Brain microvascular endothelial cell (primary cell): Measurements from ENCODE around the gene COP1.

Source experiments
- DNase-seq: peaks from one replicate; pipeline ENCODE4 v3.0.0-alpha.2; 2020
- H3K27ac ChIP-seq: fragments of 250-450 bp; sonication (Bioruptor Pico); 2 replicates; pipeline ENCODE4 v1.5.1; 2020; ENCODE audit warnings: mild to moderate bottlenecking, moderate library complexity
- H3K27me3 ChIP-seq: fragments of 250-450 bp; sonication (Bioruptor Pico); replicated peaks from 2 replicates; pipeline ENCODE4 v1.5.1; 2020; ENCODE audit warnings: mild to moderate bottlenecking
- H3K36me3 ChIP-seq: fragments of 250-450 bp; sonication (Bioruptor Pico); replicated peaks from 2 replicates; pipeline ENCODE4 v1.5.1; 2020; ENCODE audit warnings: mild to moderate bottlenecking
- H3K4me3 ChIP-seq: 2 replicates; pipeline ENCODE4 v1.5.1; 2011; ENCODE audit warnings: low read depth, mild to moderate bottlenecking, control low read depth, low read length, moderate library complexity
- in situ Hi-C: cut with HindIII; loops from 2 replicates; pipeline ENCODE4 v1.10.0; 2017; ENCODE audit warnings: low sequenced_read_pairs, low pct_ligation_motif_present
- TF ChIP-seq, protein P1 (sequence below): IDR thresholded peaks from 2 replicates; pipeline ENCODE4 v1.5.1; 2011; ENCODE audit warnings: low read depth, mild to moderate bottlenecking, moderate library complexity, low read length, control low read depth, inconsistent platforms; ENCODE audit errors: missing control alignments

The COP1 gene

GRCh38 chr1:176227579-176227978, 20.5 kb upstream of the COP1 start:
- DNase-seq: no peak
- no peak overlapping the region for H3K4me3 ChIP-seq
- H3K27ac ChIP-seq: no peak overlapping the region
- no peaks in the 10 kb centered on the region for H3K36me3 ChIP-seq
- in situ Hi-C loops: no loop called here
- TF ChIP-seq, protein P1, sequence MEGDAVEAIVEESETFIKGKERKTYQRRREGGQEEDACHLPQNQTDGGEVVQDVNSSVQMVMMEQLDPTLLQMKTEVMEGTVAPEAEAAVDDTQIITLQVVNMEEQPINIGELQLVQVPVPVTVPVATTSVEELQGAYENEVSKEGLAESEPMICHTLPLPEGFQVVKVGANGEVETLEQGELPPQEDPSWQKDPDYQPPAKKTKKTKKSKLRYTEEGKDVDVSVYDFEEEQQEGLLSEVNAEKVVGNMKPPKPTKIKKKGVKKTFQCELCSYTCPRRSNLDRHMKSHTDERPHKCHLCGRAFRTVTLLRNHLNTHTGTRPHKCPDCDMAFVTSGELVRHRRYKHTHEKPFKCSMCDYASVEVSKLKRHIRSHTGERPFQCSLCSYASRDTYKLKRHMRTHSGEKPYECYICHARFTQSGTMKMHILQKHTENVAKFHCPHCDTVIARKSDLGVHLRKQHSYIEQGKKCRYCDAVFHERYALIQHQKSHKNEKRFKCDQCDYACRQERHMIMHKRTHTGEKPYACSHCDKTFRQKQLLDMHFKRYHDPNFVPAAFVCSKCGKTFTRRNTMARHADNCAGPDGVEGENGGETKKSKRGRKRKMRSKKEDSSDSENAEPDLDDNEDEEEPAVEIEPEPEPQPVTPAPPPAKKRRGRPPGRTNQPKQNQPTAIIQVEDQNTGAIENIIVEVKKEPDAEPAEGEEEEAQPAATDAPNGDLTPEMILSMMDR: no peak
- H3K27me3 ChIP-seq: no peaks in the 10 kb centered on the region

DNA sequence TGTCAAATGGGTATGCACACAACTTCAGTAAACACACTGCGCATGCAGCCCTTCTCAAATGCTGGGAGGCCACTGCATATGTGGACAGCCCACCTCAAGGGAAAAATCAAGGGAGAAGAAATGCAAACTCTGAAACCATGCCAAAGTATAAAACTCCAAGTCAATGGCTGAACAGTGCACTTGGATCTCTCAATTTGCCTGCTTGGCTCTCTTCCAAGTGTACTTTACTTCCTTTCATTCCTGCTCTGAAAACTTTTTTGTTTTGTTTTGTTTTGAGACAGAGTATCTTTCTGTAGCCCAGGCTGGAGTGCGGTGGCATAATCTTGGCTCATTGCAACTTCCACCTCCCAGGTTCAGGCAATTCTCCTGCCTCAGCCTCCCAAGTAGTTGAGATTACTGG, 18.8 kb upstream of the COP1 start:
- no peak overlapping the region for H3K4me3 ChIP-seq
- TF ChIP-seq, protein P1: no peak
- in situ Hi-C loops: no loop called here
- no peak for DNase-seq
- H3K27me3 ChIP-seq: no peaks in the 10 kb centered on the region
- no peaks in the 10 kb centered on the region for H3K36me3 ChIP-seq
- H3K27ac ChIP-seq: no peak overlapping the region

DNA sequence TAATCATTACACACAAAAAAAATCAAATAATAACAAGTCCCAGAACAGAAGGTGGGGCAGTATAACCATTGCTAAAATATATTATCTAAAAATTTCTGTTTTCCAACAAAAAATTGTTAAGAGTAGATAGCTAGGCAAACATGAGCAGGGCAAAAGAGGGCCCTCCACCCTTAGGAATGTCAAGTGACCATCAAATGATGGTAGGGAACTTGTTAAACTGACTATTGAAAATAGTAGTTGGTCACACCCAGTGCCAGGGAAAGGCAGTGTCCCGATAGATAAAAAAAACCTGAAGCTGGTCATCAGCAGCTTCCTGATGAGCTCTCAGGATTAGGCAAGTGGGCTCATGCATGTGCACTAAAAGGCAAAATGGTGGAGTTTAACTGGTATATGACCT, 18.4 kb upstream of the COP1 start:
- Histone ChIP-seq H3K4me3 (no peak overlapping the region), H3K36me3 (no peaks in the 10 kb centered on the region), H3K27me3 (no peaks in the 10 kb centered on the region), H3K27ac (no peak overlapping the region)
- no peak for DNase-seq
- TF ChIP-seq, protein P1: no peak
- in situ Hi-C loops: no loop called here

DNA sequence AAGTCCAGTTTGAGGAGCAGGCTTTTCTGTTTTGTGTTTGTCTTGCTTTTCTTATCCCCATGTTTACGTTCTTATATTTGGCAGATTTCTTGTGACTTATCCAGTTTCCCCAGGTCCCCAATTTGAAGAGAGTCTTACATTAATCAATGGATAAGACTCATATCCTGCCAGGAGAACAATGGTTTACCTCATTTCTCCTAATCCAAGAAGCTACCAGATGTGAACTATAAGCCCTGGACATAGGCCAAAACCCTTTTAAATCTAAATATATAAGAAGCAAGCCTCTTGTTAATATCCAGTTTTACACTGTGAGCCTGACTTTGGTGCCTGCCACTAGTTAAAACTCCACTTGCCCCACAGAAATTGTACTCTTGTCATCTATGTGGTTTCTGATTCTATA, 15.1 kb upstream of the COP1 start:
- H3K27ac ChIP-seq: no peak overlapping the region
- no peaks in the 10 kb centered on the region for H3K27me3 ChIP-seq
- in situ Hi-C loops: no loop called here
- H3K36me3 ChIP-seq: no peaks in the 10 kb centered on the region
- no peak overlapping the region for H3K4me3 ChIP-seq
- no peak for DNase-seq
- TF ChIP-seq, protein P1: no peak

- TF ChIP-seq, protein P1: no peak
- Histone ChIP-seq H3K36me3 (no peaks in the 10 kb centered on the region), H3K27me3 (no peaks in the 10 kb centered on the region), H3K27ac (no peak overlapping the region), H3K4me3 (no peak overlapping the region)
- in situ Hi-C loops: no loop called here
- no peak for DNase-seq
Observed at GRCh38 chr1:176220100-176220689, 13.1 kb upstream of the COP1 start.

DNA sequence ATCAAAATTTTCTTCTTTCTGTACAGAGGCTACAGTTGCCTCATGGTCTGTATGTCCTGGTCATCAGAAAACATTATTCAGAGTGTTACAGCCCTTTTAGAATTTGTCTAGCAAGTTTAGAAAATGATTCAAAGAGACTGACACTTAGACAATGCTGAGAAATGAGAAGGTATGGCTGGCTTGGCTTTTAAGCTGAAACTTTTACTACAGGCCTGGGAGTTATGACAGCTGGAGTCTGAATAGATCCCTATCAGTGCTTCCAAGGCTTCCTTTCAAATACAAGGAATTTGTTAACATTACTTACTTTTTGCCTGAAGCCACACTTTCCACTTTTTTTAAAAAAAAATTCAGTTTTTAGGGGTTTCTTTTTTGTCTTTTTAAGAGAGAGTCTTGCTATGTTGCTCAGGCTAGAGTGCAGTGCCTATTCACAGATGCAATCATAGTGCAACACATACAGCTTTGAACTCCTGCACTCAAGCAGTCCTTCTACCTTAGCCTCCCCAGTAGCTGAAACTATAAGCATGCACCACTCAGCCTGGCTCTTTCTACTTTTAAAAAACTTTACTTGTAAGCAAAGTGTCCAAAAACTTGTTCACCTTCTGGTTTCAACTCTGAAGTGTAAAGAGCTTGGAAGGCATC, 10.5 kb upstream of the COP1 start:
- Histone ChIP-seq H3K4me3 (no peak overlapping the region), H3K36me3 (no peaks in the 10 kb centered on the region), H3K27ac (no peak overlapping the region), H3K27me3 (no peaks in the 10 kb centered on the region)
- in situ Hi-C loops: no loop called here
- TF ChIP-seq, protein P1: no peak
- DNase-seq: no peak
